Epithelial cell of esophagus (primary cell): ENCODE results near the gene ZNF747.
A peak's percentile ranks its signal among the peaks of the same experiment; 100 is the strongest.

ENCODE experiments used
- DNase-seq: peaks from one replicate; pipeline ENCODE4 v3.0.0; 2010; ENCODE audit warnings: low read depth
- H3K4me3 ChIP-seq: 2 replicates; pipeline ENCODE4 v1.5.1; 2011; ENCODE audit warnings: mild to moderate bottlenecking, low read length, control low read depth
- CTCF ChIP-seq: IDR thresholded peaks from 2 replicates; pipeline ENCODE4 v1.5.1; 2011; ENCODE audit warnings: low read depth, mild to moderate bottlenecking, low read length, control low read depth, inconsistent platforms; ENCODE audit not compliant: insufficient read depth; ENCODE audit errors: missing control alignments

The ZNF747 gene

GRCh38 chr16:30534368-30535105 is at the start of gene ZNF747:
TSS of gene ZNF747 (minus strand) at chr16:30534858. CDS start at chr16:30534679, 179 bp downstream.
- H3K4me3 ChIP-seq: peak within 1 kb of the TSS; percentile 94
- no peak for TF ChIP-seq CTCF
- peak; percentile 89 for DNase-seq

GRCh38 chr16:30582611-30583340 is 48.1 kb upstream of the ZNF747 start:
- no peak overlapping the region for H3K4me3 ChIP-seq
- DNase-seq: no peak
- no peak for TF ChIP-seq CTCF

- DNase-seq: no peak
- TF ChIP-seq CTCF: no peak
- H3K4me3 ChIP-seq: no peak overlapping the region
Measured at GRCh38 chr16:30581457-30581856, 46.8 kb upstream of the ZNF747 start.

GRCh38 chr16:30574678-30575077 is 40.0 kb upstream of the ZNF747 start:
- H3K4me3 ChIP-seq: no peak overlapping the region

GRCh38 chr16:30571445-30572322 is 37.0 kb upstream of the ZNF747 start, which contains the start of gene ZNF688:
TSS of gene ZNF688 (minus strand) at chr16:30571714. CDS start at chr16:30571629, 85 bp downstream.
- peak; percentile 95 for DNase-seq
- H3K4me3 ChIP-seq: peak within 1 kb of the TSS; percentile 68
- TF ChIP-seq CTCF: peak; percentile 9

More at GRCh38 chr16:30574678-30575077, 40.0 kb upstream of the ZNF747 start:
- TF ChIP-seq CTCF: no peak
- DNase-seq: no peak

- DNase-seq: peak; percentile 32
- peak overlapping the region; percentile 68 for H3K4me3 ChIP-seq
- no peak for TF ChIP-seq CTCF
Measured at GRCh38 chr16:30570636-30571444, 36.2 kb upstream of the ZNF747 start.
